GM19468 (cell line): ENCODE results near the gene ZMIZ1.

Source experiments
- ATAC-seq: cut with Tn5 transposase; IDR thresholded peaks from one replicate; pipeline ENCODE4 v1.9.1; 2021; ENCODE audit warnings: mild to moderate bottlenecking, moderate library complexity, moderate number of reproducible peaks; ENCODE audit not compliant: unreplicated experiment; ENCODE audit errors: extremely low read depth

The ZMIZ1 gene

GRCh38 chr10:79068562-79069324 is at the start of gene ZMIZ1:
Gene ZMIZ1 (plus strand): TSS chr10:79068966. CDS start chr10:79201633, 132,667 bp downstream.
- ATAC-seq = peak; percentile 35

GRCh38 chr10:79019441-79020014 is 49.2 kb upstream of the ZMIZ1 start:
- no peak for ATAC-seq

GRCh38 chr10:79020015-79020491 is 48.7 kb upstream of the ZMIZ1 start:
- no peak for ATAC-seq

GRCh38 chr10:79020605-79021004 is 48.2 kb upstream of the ZMIZ1 start:
- ATAC-seq = no peak

- ATAC-seq = no peak
Measured at GRCh38 chr10:79021331-79021907, 47.3 kb upstream of the ZMIZ1 start.

GRCh38 chr10:79021948-79022499 is 46.7 kb upstream of the ZMIZ1 start:
- ATAC-seq = no peak

GRCh38 chr10:79022565-79023230 is 46.1 kb upstream of the ZMIZ1 start:
- ATAC-seq = no peak

- no peak for ATAC-seq
Measured at GRCh38 chr10:79023240-79024162, 45.3 kb upstream of the ZMIZ1 start.

- ATAC-seq = no peak
Measured at GRCh38 chr10:79024296-79024695, 44.5 kb upstream of the ZMIZ1 start.

GRCh38 chr10:79024720-79025198 is 44.0 kb upstream of the ZMIZ1 start:
- no peak for ATAC-seq

GRCh38 chr10:79025199-79025832 is 43.5 kb upstream of the ZMIZ1 start:
- ATAC-seq = no peak

- no peak for ATAC-seq
Measured at GRCh38 chr10:79026341-79026761, 42.4 kb upstream of the ZMIZ1 start.

GRCh38 chr10:79026806-79027146 is 42.0 kb upstream of the ZMIZ1 start:
- no peak for ATAC-seq

GRCh38 chr10:79027147-79028055 is 41.4 kb upstream of the ZMIZ1 start:
- ATAC-seq = no peak

- ATAC-seq = no peak
Measured at GRCh38 chr10:79028056-79028430, 40.7 kb upstream of the ZMIZ1 start.

GRCh38 chr10:79028451-79029010 is 40.2 kb upstream of the ZMIZ1 start:
- no peak for ATAC-seq

GRCh38 chr10:79029478-79030390 is 39.0 kb upstream of the ZMIZ1 start:
- no peak for ATAC-seq
